Measurements from ENCODE around the gene RNF213. TPM values are rescaled to one million over a fixed set of nuclear protein-coding genes. Genes with fewer than 3 reads are reported as not detected.

The RNF213 gene
- total RNA-seq, 1 experiment from 2014 or later: 44.5 TPM

- no peak for TF ChIP-seq REST (IDR thresholded peaks at IDR 0.05; ENCODE audit: low read depth)
- no peak for TF ChIP-seq JUND (IDR thresholded peaks at IDR 0.05)
Measured at GRCh38 chr17:80358131-80358530, 97.5 kb downstream of the RNF213 start (continued).

DNA sequence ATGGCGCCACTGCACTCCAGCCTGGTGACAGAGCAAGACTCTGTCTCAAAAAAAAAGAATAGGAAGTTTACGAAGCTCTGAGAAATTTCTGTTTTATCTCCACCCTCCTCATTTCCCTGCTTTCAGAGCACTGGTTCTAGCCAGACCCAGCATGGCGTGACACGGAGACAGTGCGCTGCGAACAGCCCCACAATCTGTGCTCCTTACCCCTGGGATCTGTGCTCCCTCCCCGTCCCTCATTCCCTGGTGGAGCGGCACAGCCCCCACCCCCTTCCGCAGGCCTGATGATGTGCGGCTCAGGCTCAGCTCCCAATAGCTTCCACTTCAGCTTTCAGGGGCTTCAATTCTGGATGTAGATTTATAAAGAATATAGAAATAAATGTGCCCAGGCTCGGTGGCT is 98.2 kb downstream of the RNF213 start:
- no peaks in the 10 kb centered on the region for H4K20me1 ChIP-seq (ENCODE audit: insufficient read depth)
- no peak overlapping the region for H3K9ac ChIP-seq (ENCODE audit: low read length)
- no peaks in the 10 kb centered on the region for H3K79me2 ChIP-seq (ENCODE audit: insufficient read depth, low read length)
- intact Hi-C loops (cut with micrococcal nuclease): no loop called here
- RAD21 ChIA-PET (ENCODE audit: low non-redundant PET in 1 of 2, low total read pairs in 2 of 2, uncharacterized antibody in 2 of 2, unreplicated experiment in 2 of 2): no interaction called here
- ATAC-seq (no peak), DNase-seq (ENCODE audit: low read depth, low spot score) (no peak)
- H3K27ac ChIP-seq (ENCODE audit: low read depth, low read length): no peak overlapping the region
- CTCF ChIA-PET: no interaction called here
- TF ChIP-seq EZH2 (IDR thresholded peaks at IDR 0.05) (no peak), FOSL1 (IDR thresholded peaks at IDR 0.05; ENCODE audit: low read depth) (no peak), ELF1 (IDR thresholded peaks at IDR 0.05; ENCODE audit: borderline replicate concordance, low read depth) (no peak), POLR2AphosphoS5 (IDR thresholded peaks at IDR 0.05; ENCODE audit: low read depth, low read length) (no peak), JUND (IDR thresholded peaks at IDR 0.05) (no peak), REST (IDR thresholded peaks at IDR 0.05; ENCODE audit: low read depth) (no peak), ZNF274 (IDR thresholded peaks at IDR 0.05; ENCODE audit: low read depth, low read length) (no peak), POLR2A (IDR thresholded peaks at IDR 0.05; ENCODE audit: borderline replicate concordance, extremely low read depth, insufficient read depth, insufficient read length) (no peak), SP1 (IDR thresholded peaks at IDR 0.05; ENCODE audit: low read depth) (no peak), RAD21 (IDR thresholded peaks at IDR 0.05; ENCODE audit: low read depth) (no peak), SRF (IDR thresholded peaks at IDR 0.05; ENCODE audit: low read depth) (no peak), SIN3A (IDR thresholded peaks at IDR 0.05; ENCODE audit: low read depth) (no peak), CBX3 (IDR thresholded peaks at IDR 0.05; ENCODE audit: low read depth) (no peak), CEBPB (IDR thresholded peaks at IDR 0.05; ENCODE audit: low read depth) (no peak)
- TF ChIP-seq, protein P1, sequence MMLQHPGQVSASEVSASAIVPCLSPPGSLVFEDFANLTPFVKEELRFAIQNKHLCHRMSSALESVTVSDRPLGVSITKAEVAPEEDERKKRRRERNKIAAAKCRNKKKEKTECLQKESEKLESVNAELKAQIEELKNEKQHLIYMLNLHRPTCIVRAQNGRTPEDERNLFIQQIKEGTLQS (IDR thresholded peaks at IDR 0.05): no peak
- H3K4me3 ChIP-seq (replicated peaks in 1 of 2; ENCODE audit: low read depth in 1 of 2, low read length in 2 of 2): no peak overlapping the region
- H3K9me3 ChIP-seq (ENCODE audit: control insufficient read depth in 1 of 2, insufficient read depth in 1 of 2, low read depth in 1 of 2, low read length in 2 of 2): peaks cover 0 to 6% of the 10 kb centered on the region in 2 experiments; a peak in 2 of 4 replicates
- H3K4me2 ChIP-seq (ENCODE audit: low read length): no peak overlapping the region
- H3K36me3 ChIP-seq (ENCODE audit: control insufficient read depth in 1 of 2, insufficient read depth in 2 of 2, low read length in 2 of 2): peaks cover 15 to 25% of the 10 kb centered on the region in 2 experiments
- no peaks in the 10 kb centered on the region for H3K9me2 ChIP-seq (ENCODE audit: insufficient read depth)
- no peak overlapping the region for H2AFZ ChIP-seq (ENCODE audit: low read depth, low read length, poor library complexity, severe bottlenecking)
- no TSS peak for BruUV-seq (replicated peaks)
- POLR2A ChIA-PET: interaction anchor here (0.5 kb wide), 1 partner anchor 120 kb away, joined by 4 read pairs; no protein-coding TSS in a partner anchor
- H3K27me3 ChIP-seq (ENCODE audit: insufficient read depth, low read length): no peaks in the 10 kb centered on the region
- H3K4me1 ChIP-seq (ENCODE audit: control insufficient read depth in 1 of 2, insufficient read depth in 2 of 2, low read length in 2 of 2): no peaks in the 10 kb centered on the region
